ENCODE data around the gene SUGCT.
"Not testable (repeated sequence)": the region's sequence is repeated elsewhere in the genome, so short reads cannot be mapped to it uniquely, and the experiment has no call there.

SUGCT gene

DNA sequence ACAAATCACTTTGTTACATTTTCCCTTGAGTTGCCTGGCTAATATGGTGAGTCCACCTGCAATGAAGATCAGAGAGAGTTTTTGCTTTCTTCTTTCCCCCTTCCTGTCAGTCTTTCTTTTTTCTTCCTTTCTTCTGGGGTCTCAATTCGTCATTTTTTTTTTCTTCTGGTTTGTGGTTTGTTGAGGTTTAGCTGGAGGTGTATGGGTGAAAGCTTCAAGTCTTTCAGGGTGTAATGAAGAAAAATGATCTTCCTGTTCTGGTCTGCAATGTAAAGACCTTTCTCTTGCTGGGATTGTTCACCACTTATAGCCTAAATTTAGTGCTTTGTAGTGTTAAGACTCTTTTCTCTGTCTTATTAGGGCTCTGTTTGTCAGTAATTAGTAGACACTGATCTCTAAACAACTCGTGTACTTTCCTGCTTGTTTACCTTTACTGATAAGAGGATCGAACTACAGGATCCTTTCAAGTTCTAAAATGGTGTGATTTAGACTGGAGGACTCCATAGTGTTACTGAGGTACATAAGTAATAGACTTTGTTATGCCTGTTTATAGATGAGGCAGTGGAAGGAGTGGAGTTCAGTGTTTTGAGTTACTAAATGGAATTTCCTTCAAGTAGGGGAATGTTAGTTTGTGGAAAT, 129.1 kb downstream of the SUGCT start:
- Mint-ChIP-seq H3K4me3 (no peak overlapping the region), H3K27me3 (ENCODE audit: low read depth, poor library complexity) (no peaks in the 10 kb centered on the region), H3K36me3 (ENCODE audit: low read depth) (no peaks in the 10 kb centered on the region), H3K4me1 (peaks cover 5% of the 10 kb centered on the region), H3K27ac (no peak overlapping the region), H3K9me3 (no peaks in the 10 kb centered on the region)
- no peak for DNase-seq
- TF ChIP-seq, protein P1, sequence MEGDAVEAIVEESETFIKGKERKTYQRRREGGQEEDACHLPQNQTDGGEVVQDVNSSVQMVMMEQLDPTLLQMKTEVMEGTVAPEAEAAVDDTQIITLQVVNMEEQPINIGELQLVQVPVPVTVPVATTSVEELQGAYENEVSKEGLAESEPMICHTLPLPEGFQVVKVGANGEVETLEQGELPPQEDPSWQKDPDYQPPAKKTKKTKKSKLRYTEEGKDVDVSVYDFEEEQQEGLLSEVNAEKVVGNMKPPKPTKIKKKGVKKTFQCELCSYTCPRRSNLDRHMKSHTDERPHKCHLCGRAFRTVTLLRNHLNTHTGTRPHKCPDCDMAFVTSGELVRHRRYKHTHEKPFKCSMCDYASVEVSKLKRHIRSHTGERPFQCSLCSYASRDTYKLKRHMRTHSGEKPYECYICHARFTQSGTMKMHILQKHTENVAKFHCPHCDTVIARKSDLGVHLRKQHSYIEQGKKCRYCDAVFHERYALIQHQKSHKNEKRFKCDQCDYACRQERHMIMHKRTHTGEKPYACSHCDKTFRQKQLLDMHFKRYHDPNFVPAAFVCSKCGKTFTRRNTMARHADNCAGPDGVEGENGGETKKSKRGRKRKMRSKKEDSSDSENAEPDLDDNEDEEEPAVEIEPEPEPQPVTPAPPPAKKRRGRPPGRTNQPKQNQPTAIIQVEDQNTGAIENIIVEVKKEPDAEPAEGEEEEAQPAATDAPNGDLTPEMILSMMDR (IDR thresholded peaks at IDR 0.05) = no peak

DNA sequence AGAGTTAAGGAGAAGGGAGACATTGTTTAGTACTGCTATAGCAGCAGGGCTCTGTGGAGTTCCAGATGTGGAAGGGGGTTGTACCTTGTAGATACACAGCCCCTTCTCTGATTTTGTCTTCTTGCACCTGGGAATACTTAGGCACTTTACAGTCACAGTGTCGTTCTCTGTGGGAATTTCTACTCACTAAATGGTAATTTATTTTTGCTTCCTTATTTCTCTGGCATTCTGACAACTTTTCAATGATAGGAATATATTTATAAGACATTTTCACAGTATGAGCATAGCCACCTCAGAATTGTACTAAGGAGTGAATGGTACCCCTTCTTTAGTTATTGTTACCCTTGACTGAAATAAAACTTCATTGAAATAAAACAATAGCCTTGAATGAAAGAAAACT, 132.8 kb downstream of the SUGCT start:
- TF ChIP-seq, protein P1 (IDR thresholded peaks at IDR 0.05) = no peak
- Mint-ChIP-seq H3K4me3 (no peak overlapping the region), H3K27ac (no peak overlapping the region), H3K4me1 (peaks cover 5% of the 10 kb centered on the region), H3K27me3 (ENCODE audit: low read depth, poor library complexity) (no peaks in the 10 kb centered on the region), H3K36me3 (ENCODE audit: low read depth) (no peaks in the 10 kb centered on the region), H3K9me3 (no peaks in the 10 kb centered on the region)
- DNase-seq = no peak

DNA sequence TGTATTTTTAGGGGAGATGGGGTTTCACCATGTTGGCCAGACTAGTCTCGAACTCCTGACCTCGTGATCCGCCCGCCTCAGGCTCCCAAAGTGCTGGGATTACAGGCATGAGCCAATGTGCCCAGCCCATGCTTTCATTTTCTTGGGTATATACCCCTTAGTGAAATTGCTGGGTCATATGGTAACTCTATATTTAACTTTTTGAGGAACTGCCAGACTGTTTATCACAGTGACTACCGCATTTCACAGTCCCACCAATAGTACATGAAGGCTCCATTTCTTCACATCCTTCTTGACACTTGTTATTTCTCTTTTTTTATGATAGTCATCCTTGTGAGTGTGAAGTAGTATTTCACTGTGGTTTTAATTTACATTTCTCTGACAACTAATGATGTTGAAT, 134.0 kb downstream of the SUGCT start:
- not testable (repeated sequence) for H3K4me1 Mint-ChIP-seq

DNA sequence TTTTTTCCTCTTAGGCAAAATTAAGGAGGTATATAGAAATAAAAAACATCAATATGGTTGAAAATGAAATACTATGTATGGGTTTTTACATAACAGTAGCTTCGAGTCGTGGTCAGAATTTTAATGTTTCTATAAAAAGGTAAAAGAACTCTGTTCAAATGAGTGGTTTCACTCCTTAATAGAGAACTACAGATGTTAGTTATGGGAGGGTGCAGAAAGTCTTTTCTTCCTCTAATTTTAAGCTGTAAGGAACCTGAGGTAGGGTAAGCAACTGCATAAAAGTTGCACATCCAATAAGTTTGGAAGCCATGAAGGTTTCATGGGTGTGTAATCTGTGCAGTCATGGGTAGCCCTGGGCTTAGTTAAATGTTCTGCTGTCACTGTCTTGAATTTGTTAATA, 141.3 kb downstream of the SUGCT start:
- no peak overlapping the region for H3K27ac Mint-ChIP-seq
- no peak overlapping the region for H3K4me3 Mint-ChIP-seq
- TF ChIP-seq, protein P1 (IDR thresholded peaks at IDR 0.05) = no peak
- H3K36me3 Mint-ChIP-seq (ENCODE audit: low read depth) = peaks cover 6% of the 10 kb centered on the region
- no peak for DNase-seq
- H3K4me1 Mint-ChIP-seq = no peaks in the 10 kb centered on the region
- no peaks in the 10 kb centered on the region for H3K27me3 Mint-ChIP-seq (ENCODE audit: low read depth, poor library complexity)
- peaks cover 6% of the 10 kb centered on the region for H3K9me3 Mint-ChIP-seq

More for the DNA sequence above, 134.0 kb downstream of the SUGCT start:
- not testable (repeated sequence) for DNase-seq; H3K27me3 Mint-ChIP-seq (ENCODE audit: low read depth, poor library complexity); H3K9me3 Mint-ChIP-seq; H3K36me3 Mint-ChIP-seq (ENCODE audit: low read depth); H3K27ac Mint-ChIP-seq; H3K4me3 Mint-ChIP-seq

DNA sequence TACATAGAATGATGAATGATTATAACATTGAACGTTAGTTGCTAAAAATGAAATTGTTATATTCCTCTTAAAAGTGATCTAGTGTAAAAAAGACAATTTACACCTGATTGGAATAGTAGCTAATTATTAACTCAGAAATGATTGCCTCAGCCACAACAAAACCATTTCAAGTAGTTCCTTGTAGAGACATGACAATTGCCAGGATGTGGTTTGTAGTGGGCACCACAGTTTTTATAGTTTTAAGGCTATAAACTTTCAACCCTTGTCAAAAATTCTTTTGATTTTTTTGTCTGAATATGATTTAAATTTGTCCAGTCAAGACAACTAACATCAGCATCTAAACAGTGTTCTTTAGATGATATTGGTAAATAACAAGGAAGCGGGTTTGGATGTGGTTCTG, 145.2 kb downstream of the SUGCT start:
- Mint-ChIP-seq H3K36me3 (ENCODE audit: low read depth) (peaks cover 9% of the 10 kb centered on the region), H3K27me3 (ENCODE audit: low read depth, poor library complexity) (no peaks in the 10 kb centered on the region), H3K4me1 (no peaks in the 10 kb centered on the region), H3K9me3 (peaks cover 9% of the 10 kb centered on the region), H3K4me3 (no peak overlapping the region), H3K27ac (no peak overlapping the region)
- TF ChIP-seq, protein P1 (IDR thresholded peaks at IDR 0.05) = no peak
- DNase-seq = no peak

DNA sequence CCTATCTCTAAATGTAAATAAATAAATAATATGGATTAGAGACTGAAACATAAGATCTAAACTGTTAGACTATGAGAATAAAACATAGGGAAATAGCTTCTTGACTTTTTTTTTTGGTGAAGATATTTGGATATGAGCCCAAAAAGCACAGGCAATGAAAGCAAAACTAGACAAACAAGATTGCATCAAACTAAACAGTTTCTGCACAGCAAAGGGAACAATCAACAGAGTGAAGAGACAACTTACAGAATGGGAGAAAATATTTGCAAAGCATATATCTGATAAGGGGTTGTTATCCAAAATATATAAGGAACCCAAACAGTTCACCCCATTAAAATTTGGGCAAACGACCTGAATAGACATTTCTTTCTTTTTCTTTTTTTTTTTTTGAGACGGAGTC, 148.1 kb downstream of the SUGCT start:
- H3K9me3 Mint-ChIP-seq = peaks cover 9% of the 10 kb centered on the region
- no peak for DNase-seq
- peaks cover 9% of the 10 kb centered on the region for H3K36me3 Mint-ChIP-seq (ENCODE audit: low read depth)
- no peak overlapping the region for H3K4me3 Mint-ChIP-seq
- H3K4me1 Mint-ChIP-seq = no peaks in the 10 kb centered on the region
- TF ChIP-seq, protein P1 (IDR thresholded peaks at IDR 0.05) = no peak
- no peaks in the 10 kb centered on the region for H3K27me3 Mint-ChIP-seq (ENCODE audit: low read depth, poor library complexity)
- no peak overlapping the region for H3K27ac Mint-ChIP-seq
